Measurements from ENCODE around the gene TTYH2.

Gene TTYH2

DNA sequence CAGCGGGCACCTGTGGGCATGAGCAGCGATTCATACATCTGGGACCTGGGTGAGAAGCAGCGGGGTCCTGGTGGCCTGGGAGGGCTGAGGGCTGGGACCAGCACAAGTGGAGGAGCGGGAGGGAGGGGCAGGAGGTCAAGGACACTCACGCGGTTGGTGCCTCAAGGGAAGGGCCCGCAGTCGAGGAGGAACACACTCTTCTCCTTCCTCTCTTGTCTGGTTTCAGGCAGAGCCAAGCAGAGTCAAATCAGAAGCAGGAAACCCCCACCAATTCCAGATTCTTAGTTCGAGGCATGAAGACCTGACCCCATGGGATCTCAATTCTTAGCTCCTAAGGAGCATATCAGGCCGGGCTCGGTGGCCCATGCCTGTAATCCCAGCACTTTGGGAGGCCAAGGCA, 76.3 kb downstream of the TTYH2 start:
- Histone ChIP-seq H3K4me1 (ENCODE audit: control insufficient read depth in 1 of 2, insufficient read depth in 1 of 2, low read depth in 1 of 2, low read length in 1 of 2) (no peaks in the 10 kb centered on the region), H3K27me3 (peaks cover 11% of the 10 kb centered on the region), H3K27ac (no peak overlapping the region), H3K9me3 (no peaks in the 10 kb centered on the region), H3K36me3 (no peaks in the 10 kb centered on the region), H3K4me3 (ENCODE audit: low read depth in 1 of 2, low read length in 1 of 2) (no peak overlapping the region)
- TF ChIP-seq, protein P1, sequence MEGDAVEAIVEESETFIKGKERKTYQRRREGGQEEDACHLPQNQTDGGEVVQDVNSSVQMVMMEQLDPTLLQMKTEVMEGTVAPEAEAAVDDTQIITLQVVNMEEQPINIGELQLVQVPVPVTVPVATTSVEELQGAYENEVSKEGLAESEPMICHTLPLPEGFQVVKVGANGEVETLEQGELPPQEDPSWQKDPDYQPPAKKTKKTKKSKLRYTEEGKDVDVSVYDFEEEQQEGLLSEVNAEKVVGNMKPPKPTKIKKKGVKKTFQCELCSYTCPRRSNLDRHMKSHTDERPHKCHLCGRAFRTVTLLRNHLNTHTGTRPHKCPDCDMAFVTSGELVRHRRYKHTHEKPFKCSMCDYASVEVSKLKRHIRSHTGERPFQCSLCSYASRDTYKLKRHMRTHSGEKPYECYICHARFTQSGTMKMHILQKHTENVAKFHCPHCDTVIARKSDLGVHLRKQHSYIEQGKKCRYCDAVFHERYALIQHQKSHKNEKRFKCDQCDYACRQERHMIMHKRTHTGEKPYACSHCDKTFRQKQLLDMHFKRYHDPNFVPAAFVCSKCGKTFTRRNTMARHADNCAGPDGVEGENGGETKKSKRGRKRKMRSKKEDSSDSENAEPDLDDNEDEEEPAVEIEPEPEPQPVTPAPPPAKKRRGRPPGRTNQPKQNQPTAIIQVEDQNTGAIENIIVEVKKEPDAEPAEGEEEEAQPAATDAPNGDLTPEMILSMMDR (IDR thresholded peaks at IDR 0.05) = no peak

DNA sequence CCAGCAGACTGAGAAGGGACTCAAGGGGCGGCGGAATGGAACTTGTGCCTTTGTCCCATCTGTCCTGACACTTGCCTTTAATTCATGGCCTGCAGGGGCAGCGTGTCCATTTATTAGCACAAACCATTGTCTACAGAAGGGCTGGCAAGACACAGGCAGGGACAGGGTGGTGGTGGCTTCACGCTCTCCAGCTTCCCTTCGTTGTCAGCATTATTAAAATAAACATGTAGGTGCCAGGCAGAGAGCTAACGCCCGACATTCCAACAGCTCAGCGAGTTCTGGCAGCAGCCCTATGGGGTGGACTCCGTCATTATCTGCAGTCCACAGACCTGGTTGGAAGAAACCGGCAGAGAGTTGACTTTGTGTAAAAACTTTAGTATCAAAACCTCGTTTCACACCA, 77.0 kb downstream of the TTYH2 start:
- H3K4me3 ChIP-seq (ENCODE audit: low read depth in 1 of 2, low read length in 1 of 2) = no peak overlapping the region
- no peaks in the 10 kb centered on the region for H3K36me3 ChIP-seq
- peaks cover 5% of the 10 kb centered on the region for H3K27me3 ChIP-seq
- H3K4me1 ChIP-seq (ENCODE audit: control insufficient read depth in 1 of 2, insufficient read depth in 1 of 2, low read depth in 1 of 2, low read length in 1 of 2) = no peaks in the 10 kb centered on the region
- no peaks in the 10 kb centered on the region for H3K9me3 ChIP-seq
- TF ChIP-seq, protein P1 (IDR thresholded peaks at IDR 0.05) = no peak
- H3K27ac ChIP-seq = no peak overlapping the region

GRCh38 chr17:74292495-74292894, 79.1 kb downstream of the TTYH2 start:
- Histone ChIP-seq H3K27me3 (peaks cover 17% of the 10 kb centered on the region), H3K4me3 (ENCODE audit: low read depth in 1 of 2, low read length in 1 of 2) (no peak overlapping the region), H3K27ac (no peak overlapping the region), H3K4me1 (ENCODE audit: control insufficient read depth in 1 of 2, insufficient read depth in 1 of 2, low read depth in 1 of 2, low read length in 1 of 2) (no peaks in the 10 kb centered on the region), H3K9me3 (no peaks in the 10 kb centered on the region), H3K36me3 (no peaks in the 10 kb centered on the region)
- TF ChIP-seq, protein P1 (IDR thresholded peaks at IDR 0.05) = no peak

- Histone ChIP-seq H3K9me3 (no peaks in the 10 kb centered on the region), H3K4me1 (ENCODE audit: control insufficient read depth in 1 of 2, insufficient read depth in 1 of 2, low read depth in 1 of 2, low read length in 1 of 2) (no peaks in the 10 kb centered on the region), H3K4me3 (ENCODE audit: low read depth in 1 of 2, low read length in 1 of 2) (no peak overlapping the region), H3K36me3 (no peaks in the 10 kb centered on the region), H3K27ac (no peak overlapping the region), H3K27me3 (peaks cover 17% of the 10 kb centered on the region)
- TF ChIP-seq, protein P1 (IDR thresholded peaks at IDR 0.05) = no peak
Observed at GRCh38 chr17:74295625-74296547, 82.5 kb downstream of the TTYH2 start.

DNA sequence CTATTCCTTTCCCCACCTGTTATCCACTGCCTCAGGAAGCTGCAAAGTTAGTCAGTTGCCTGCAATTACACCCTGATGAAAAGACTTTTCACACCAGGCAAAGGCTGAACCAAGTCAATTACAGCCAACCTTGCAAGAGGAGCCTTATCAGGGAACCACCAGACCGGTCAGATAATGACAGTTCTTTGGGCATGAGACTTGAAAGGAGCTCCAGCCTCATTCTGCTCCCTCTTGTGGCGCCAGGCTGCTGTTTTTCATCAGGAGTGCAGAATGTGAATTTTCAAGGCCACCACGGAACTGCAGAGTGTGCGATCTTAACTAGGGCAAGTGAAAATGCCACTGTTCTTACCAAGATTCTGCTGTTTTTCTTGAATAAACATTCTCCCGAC, 83.2 kb downstream of the TTYH2 start:
- H3K36me3 ChIP-seq = no peaks in the 10 kb centered on the region
- peaks cover 17% of the 10 kb centered on the region for H3K27me3 ChIP-seq
- H3K4me1 ChIP-seq (ENCODE audit: control insufficient read depth in 1 of 2, insufficient read depth in 1 of 2, low read depth in 1 of 2, low read length in 1 of 2) = no peaks in the 10 kb centered on the region
- TF ChIP-seq, protein P1 (IDR thresholded peaks at IDR 0.05) = no peak
- H3K27ac ChIP-seq = no peak overlapping the region
- H3K4me3 ChIP-seq (ENCODE audit: low read depth in 1 of 2, low read length in 1 of 2) = no peak overlapping the region
- H3K9me3 ChIP-seq = no peaks in the 10 kb centered on the region

All from neutrophil (primary cell).